ENCODE results near the gene IGF1. TPM values are rescaled to one million over a fixed set of nuclear protein-coding genes. Genes with fewer than 3 reads are reported as not detected.

The IGF1 gene
- total RNA-seq, 1 experiment from 2014 or later: 0.42 TPM

GRCh38 chr12:102481705-102482425 is 1.5 kb upstream of the IGF1 start:
- H3K9me2 ChIP-seq (ENCODE audit: insufficient read depth): no peaks in the 10 kb centered on the region
- H4K20me1 ChIP-seq (ENCODE audit: insufficient read depth): no peaks in the 10 kb centered on the region
- BruUV-seq (replicated peaks): no TSS peak
- no peak overlapping the region for H3K27ac ChIP-seq (ENCODE audit: low read depth, low read length)
- no peaks in the 10 kb centered on the region; a peak in 1 of 4 replicates for H3K4me1 ChIP-seq (ENCODE audit: control insufficient read depth in 1 of 2, insufficient read depth in 2 of 2, low read length in 2 of 2)
- ChIA-PET POLR2A (no interaction called here), RAD21 (ENCODE audit: low non-redundant PET in 1 of 2, low total read pairs in 2 of 2, uncharacterized antibody in 2 of 2, unreplicated experiment in 2 of 2) (no interaction called here), CTCF (no interaction called here)
- intact Hi-C loops (cut with micrococcal nuclease): loop anchor here (5.0 to 10.0 kb wide), 3 partner anchors 180 to 707 kb away; no protein-coding TSS in a partner anchor
- no peaks in the 10 kb centered on the region for H3K9me3 ChIP-seq (ENCODE audit: control insufficient read depth in 1 of 2, insufficient read depth in 1 of 2, low read depth in 1 of 2, low read length in 2 of 2)
- H3K79me2 ChIP-seq (ENCODE audit: insufficient read depth, low read length): no peaks in the 10 kb centered on the region
- 0 out of 2 replicates have a peak, but pooled peaks cover 8% of the 10 kb centered on the region for H3K27me3 ChIP-seq (ENCODE audit: insufficient read depth, low read length)
- ATAC-seq (no peak), DNase-seq (ENCODE audit: low read depth, low spot score) (no peak)
- H3K4me2 ChIP-seq (ENCODE audit: low read length): no peak overlapping the region
- H2AFZ ChIP-seq (ENCODE audit: low read depth, low read length, poor library complexity, severe bottlenecking): no peak overlapping the region
- H3K4me3 ChIP-seq (replicated peaks in 1 of 2; ENCODE audit: low read depth in 1 of 2, low read length in 2 of 2): no peak overlapping the region
- no peak for TF ChIP-seq SIN3A (IDR thresholded peaks at IDR 0.05; ENCODE audit: low read depth)
- TF ChIP-seq ZFX (IDR thresholded peaks at IDR 0.05): no peak
- no peak for TF ChIP-seq EZH2phosphoT487 (IDR thresholded peaks at IDR 0.05; ENCODE audit: borderline replicate concordance)
- no peak for TF ChIP-seq REST (IDR thresholded peaks at IDR 0.05; ENCODE audit: low read depth)
- TF ChIP-seq ZNF274 (IDR thresholded peaks at IDR 0.05; ENCODE audit: low read depth, low read length): no peak
- H3K9ac ChIP-seq (ENCODE audit: low read length): no peak overlapping the region
- H3K36me3 ChIP-seq (ENCODE audit: control insufficient read depth in 1 of 2, insufficient read depth in 2 of 2, low read length in 2 of 2): no peaks in the 10 kb centered on the region
